NCI-H748 (cell line): Measurements from ENCODE around the gene ABHD16B.
A peak's percentile ranks its signal among the peaks of the same experiment; 100 is the strongest.

ENCODE experiments used
- DNase-seq: peaks from one replicate; lab custom pipeline; 2025; ENCODE audit not compliant: unreplicated experiment; lab: John Stamatoyannopoulos, UW

ABHD16B gene

GRCh38 chr20:63861365-63861934 lies at the start of gene ABHD16B:
Gene ABHD16B (plus strand): TSS chr20:63861498. CDS start chr20:63861541, 43 bp downstream.
- DNase-seq: no peak

DNA sequence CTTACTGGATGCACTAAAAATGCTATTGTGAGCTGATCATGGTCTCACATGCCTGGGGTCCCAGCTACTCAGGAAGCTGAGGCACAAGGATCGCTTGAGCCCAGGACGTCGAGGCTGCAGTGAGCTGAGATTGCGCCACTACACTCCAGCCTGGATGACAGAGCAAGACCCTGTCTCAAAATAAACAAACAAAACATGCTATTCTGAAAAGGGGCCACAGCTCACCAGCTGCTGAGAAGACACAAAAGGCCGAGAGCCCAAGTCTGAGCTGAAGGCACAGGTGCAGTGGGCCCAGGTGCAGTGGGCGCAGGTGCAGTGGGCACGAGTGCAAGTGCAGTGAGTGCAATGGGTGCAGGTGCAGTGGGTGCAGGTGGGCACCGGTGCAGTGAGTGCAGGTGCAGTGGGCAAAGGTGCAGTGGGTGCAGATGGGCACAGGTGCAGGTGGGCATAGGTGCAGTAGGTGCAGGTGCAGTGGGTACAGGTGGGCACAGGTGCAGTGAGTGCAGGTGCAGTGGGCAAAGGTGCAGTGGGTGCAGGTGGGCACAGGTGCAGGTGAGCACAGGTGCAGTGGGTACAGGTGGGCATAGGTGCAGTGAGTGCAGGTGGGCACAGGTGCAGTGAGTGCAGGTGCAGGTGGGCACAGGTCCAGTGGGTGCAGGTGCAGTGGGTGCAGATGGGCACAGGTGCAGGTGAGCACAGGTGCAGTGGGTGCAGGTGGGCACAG lies 46.2 kb upstream of the ABHD16B start:
- DNase-seq: no peak

GRCh38 chr20:63815615-63816253 lies 45.6 kb upstream of the ABHD16B start:
- DNase-seq: no peak

DNA sequence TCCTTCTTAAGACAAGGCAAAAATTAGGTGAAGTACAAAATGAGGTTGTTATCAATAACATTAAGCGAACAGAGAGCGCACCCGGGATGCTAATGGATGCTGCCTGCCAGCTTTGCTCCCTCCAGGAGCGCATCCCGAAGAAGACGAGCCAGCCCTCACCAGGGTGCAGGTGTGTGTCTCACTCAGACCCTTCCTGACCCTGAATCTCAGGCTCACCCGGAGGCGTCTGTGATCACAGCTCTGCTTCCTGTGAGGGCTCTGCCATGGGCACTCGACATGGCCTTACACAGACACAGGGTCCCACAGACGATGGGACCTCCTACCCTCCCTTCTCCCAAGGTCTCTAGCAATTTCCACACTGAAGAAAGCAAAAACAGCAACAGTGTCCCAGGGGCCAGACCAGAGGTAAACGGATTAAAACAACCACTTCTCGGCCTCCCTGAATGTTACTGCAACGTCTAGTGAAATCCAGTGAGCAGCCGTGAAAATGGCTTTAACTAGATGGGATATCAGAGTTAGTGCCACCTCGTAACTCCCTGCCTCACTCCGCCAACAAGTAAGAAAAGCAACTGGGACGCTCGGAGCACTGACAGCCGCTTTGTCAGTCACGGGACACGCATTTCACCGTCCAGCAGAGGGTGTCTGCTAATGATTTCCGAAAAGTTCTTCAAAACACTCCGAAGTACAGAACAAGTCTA lies 41.9 kb upstream of the ABHD16B start:
- no peak for DNase-seq

GRCh38 chr20:63821811-63822210 lies 39.5 kb upstream of the ABHD16B start:
- no peak for DNase-seq

DNA sequence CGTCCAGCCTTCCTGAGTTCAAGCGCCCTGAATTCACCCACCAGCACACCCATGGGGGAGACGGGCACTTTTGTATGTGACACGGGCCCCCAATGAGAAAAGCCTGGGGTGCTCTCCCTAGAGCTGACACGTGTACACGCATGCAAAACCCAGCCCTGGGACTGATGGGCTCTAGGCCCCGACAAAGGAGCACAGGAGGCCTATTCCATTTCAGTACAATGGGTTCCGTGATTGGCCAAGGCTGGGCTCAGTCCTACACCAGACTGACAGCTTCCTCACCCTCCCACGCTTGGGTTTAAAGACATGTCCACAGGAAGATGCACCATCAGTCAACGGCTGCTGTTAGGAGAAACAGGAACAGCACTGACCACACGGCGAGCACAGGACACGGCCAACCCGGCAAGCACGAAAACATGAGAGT lies 39.0 kb upstream of the ABHD16B start:
- DNase-seq: no peak

DNA sequence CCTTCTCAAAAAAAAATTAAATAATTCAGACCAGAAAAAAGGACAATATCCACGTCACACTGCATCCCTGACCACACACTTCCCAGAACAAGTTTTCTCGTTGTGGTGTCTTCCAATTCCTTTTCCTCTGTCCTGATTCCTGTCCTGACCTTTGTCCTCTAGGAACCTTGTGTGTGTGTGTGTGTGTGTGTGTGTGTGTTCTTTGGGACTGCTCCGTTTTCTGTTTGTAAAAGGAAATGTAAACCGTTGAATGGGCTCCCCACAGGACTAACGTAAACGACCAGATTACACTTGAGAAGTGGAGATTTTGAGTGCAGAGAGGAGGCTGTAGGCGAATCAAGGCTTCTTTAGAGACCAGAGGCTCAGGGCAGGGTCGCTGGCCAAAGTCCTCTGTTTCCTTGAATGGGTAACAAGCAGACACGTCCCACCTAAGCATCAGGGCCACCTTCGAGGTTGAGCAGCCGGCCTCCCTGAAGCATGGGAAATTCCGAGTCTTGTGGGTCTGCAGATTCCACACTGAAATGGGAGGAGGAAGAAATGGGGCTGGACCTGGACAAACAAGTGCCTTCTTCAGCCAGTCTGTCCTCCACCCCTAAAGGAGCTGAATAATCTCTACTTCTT lies 37.5 kb upstream of the ABHD16B start:
- no peak for DNase-seq

DNA sequence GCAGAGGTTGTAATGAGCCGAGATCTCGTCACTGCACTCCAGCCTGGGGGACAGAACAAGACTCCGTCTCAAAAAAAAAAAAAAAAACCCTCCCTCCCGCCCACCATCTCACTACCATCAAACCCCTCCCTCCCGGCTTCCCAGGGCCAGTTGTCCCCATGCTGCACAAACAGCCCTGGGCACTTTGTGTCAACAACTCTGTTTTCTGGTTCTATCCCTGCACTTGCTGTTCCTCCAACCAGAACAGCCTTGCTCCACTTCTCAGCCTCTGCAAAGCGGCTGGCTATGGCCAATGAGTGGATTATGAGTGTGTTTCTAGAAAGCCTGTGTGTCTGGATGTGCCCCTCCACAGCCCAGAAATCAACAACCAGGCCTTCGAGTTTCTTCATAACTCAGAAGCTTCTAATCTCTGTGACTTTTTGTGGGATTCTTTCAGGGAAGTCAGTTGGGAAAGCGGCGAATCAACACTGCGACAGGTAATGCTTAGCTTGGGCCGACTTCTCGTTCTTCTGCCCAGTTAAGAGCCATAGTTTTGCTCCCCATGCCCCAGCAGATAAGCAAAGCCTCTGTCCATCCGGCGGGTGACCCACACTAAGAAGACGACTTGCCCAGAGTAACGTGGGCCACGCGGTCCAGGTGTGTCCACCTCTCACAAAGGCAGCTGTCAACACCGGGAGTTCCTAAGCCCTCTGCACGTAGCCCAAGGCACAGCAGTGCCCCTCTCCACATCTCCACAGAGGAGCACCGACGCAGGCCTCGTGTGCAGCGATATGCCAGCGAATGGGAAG lies 35.8 kb upstream of the ABHD16B start:
- DNase-seq: no peak

GRCh38 chr20:63826753-63827152 lies 34.5 kb upstream of the ABHD16B start:
- no peak for DNase-seq

DNA sequence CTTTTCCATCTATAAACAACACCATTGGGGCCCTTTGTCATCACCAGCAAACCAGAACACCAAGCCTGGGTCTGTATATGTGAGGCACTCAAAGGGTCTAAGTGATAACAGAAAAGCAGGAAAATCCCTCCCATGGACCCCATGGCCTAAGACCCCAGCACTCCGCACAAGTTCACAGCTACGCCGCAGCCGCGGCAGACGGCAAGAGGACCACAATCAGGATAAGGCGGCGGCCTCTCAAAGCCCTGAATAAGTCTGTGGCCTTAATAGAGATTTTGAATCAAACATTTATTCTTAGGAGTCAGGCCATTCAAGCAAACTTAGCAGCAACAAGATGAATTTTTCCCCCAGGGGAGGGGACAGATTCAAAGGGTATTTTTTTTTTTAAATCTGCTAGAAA lies 33.2 kb upstream of the ABHD16B start:
- DNase-seq: no peak

- DNase-seq: no peak
These were observed 32.8 kb upstream of the ABHD16B start for GRCh38 chr20:63828545-63828944.

GRCh38 chr20:63828951-63829350 lies 32.3 kb upstream of the ABHD16B start:
- DNase-seq: no peak

DNA sequence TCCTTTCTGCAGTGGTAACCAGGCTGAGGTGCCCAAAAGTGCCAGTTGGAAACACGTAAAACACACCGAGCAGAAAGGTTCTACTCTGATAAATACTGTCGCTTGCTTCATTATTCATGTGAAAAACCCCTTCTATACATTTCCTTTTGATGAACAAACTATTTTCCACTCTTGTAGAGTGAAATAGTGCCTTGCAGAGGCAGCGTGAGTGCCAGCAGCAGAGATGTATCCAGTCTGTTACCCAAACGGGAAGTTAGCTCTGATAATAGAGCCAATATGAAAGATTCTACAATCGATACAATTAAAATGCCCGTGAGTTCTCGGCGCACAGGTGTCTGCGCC lies 31.7 kb upstream of the ABHD16B start:
- DNase-seq: no peak

DNA sequence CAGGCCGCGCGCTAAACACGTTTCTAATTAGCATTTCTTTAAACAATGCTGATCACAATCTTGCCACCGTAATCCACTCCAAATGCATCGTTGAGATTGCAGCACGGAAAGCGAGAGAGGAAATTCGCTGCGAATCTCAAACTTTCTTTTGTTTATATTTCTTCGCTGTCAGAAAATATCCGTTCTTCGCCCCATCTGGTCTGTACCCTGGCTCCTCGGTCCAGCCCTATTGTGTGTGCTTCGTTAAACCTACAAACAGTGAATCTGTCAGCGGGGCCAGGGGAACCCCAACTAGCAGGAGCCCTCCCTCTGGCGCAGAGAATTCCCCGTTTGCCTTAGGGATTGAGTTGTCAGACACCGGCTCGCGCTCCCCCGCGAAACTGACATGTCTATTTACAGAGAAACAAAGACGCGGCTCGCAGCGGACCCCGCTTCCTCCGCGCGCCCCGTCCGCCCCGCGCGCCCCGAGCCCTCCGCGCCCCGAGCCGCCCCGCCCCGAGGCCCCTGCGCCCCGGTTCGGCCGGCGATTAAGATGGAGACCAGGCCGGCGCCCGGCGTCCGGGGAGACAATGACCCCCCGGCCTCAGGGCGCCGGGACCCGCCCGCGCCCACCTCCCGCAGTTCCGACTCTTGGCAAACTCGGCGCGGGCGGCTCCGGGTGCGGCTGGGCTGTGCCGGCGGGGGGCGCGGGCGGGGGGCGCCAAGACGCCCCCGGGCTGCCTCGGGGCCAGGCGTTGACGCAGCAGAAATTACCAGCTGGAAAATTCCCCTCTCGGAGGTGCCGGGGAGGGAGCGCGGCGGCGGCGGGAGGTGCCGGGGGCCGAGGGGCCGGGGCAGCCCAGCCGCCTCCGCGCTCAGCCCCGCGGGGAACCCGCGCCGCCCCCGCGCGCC lies 31.1 kb upstream of the ABHD16B start:
- DNase-seq: peak; percentile 32

DNA sequence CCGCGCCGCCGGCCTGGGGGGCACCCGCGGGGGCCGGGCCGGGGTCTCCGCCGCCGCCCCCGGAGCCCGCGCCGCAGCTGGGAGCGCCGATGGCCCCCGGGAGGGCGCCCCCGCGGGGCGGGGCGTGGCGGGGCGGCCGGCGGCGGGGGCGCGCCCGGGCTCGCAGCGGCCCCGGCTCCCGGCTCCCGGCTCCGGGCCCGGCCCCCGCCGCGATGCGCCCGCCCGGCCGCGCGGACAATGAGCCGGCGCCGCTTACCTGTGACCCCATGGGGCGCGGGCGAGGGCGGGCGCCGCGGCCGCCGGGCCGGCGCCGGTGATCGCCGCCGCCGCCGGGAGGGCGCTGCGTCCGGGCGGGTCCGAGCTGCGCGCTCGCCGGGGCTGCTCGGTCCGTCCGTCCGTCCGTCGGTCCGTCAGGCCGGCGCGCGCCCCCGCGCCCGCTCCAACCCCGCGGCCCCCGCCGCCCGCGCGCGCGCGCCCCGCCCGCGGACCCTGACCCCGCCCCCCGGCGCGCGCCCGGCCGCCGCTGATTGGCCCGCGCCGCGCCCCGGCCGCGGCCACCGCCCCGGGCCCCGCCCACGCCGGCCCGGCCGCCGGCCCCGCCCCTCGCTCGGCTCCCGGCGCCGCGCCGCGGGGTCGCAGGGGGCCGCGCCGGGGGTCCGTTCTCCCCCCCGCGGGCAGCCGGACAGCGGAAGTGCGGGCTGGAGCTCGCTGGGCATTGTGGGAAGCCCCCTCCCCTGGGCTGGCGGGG lies 30.3 kb upstream of the ABHD16B start, which contains the start of gene ZBTB46:
Gene ZBTB46 (minus strand): TSS at position 424 of the 748 bp plus-strand sequence. CDS start 40,507 bp downstream, outside the sequence.
- DNase-seq: peak; percentile 64

DNA sequence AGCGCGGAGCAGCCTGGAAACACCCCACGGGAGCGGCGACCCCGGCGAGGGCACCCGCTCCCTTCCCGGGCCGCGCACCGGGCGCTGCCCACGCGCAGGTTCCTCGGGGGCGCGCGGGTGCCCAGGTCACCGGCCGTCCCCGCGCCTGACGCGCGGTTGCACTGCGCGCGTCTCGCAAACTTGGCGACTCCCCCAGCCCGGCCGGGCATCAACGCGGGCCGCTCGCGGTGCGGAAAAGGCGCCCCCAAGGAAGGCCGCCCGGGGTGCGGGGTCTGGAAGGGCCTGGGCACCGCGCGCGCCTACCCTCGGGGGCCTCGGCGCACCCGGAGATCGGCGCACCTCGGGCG lies 29.7 kb upstream of the ABHD16B start:
- peak; percentile 23 for DNase-seq

- peak; percentile 41 for DNase-seq
These were observed 29.2 kb upstream of the ABHD16B start for GRCh38 chr20:63831993-63832686.

DNA sequence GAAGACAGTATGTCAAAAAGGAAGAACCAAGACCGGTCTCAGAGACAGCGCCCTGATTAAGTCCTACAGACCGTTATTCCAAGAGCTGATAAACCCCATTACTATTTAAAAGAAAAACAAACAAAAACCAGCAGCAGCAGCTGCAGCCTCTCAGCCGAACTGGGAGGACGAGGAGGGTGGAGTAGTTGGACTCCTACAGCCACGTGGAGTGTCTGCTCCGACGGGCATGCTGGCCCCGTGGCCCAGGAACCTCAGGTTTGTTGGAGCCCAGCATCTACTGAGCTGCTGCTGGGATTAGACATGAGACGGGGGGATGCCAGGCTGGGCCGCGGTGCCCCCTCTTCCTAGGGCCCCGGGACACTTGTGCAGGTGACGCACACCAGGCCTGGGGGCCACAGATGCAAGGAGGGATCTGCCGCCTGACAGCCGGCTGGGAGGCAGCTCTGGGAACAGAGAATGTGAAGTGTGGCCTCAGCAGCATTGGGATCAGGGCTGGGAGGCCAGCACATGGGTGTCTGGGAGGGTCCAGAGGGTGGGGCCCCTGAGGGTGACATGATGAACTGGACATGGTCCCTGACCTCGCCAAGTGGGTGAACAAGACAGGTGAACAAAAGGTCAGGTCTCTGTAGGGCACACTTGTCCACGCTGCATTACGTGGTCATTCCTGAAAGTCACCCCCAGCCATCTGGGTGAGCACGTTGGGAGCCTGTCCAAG lies 27.4 kb upstream of the ABHD16B start:
- DNase-seq: no peak
